ENCODE data around the gene UBE2F.

GRCh38 chr2:237934186-237934585 lies 32.6 kb upstream of the UBE2F start:
- TF ChIP-seq CTCF (IDR thresholded peaks at IDR 0.05) (no peak), POLR2A (IDR thresholded peaks at IDR 0.05) (no peak)

Measured in adrenal gland (tissue), 5 donors.